ENCODE data around the gene SMIM5. TPM values are rescaled to one million over a fixed set of nuclear protein-coding genes. Genes with fewer than 3 reads are reported as not detected.
A peak's percentile ranks its signal among the peaks of the same experiment; 100 is the strongest.

The SMIM5 gene
- total RNA-seq, 1 experiment from 2014 or later = 0.24 TPM

DNA sequence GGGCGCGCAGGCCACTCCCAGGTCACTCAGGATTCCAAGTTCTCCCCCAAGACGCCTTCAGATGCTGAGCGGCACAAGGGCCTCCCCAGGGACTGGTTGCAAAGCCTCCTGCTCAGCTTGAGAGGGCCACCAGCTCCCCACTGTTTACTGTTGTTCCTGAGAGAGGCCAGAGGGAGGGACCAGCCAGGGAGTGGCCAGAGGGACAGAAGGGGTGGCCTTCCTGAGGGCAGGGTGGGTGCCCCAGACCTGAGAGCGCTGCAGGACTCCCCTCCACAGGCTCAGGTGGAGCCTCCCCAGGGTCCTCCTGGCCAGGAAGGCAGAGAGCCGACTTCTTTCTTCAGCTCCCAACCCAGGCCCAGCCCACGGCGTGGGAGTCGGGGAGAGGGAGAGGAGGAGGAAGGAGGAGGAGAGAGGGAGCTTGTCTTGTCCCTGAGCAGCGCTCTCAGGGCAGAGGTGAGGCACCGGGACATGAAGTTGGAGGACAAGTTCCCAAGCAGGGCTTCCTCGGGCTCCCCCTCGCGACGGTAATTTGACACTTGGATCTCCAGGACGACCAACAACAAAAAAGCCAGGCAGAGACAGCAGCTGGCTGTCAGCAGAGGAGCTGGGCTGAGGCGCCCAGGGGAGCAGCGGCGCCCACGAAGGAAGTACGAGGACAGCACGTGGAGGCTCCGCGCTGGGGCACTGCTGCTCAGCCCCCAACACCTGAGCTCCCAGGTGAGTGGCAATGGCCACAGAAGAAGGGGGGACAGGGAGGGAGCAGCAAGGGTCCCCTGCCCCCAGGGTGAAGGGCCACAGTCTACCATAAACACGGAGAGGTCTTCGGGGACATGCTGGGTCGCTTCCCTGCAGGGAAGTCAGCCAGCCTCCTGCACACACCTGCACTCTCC lies 497 bp downstream of the SMIM5 start:
- Histone ChIP-seq H2AK5ac (ENCODE audit: insufficient read length, low read length) (no peak overlapping the region), H2BK12ac (ENCODE audit: insufficient read length, low read depth, low read length) (no peak overlapping the region), H4K8ac (replicated peaks; ENCODE audit: insufficient read length, low read depth, low read length) (no peak overlapping the region), H2BK5ac (ENCODE audit: insufficient read length, low read length) (no peak overlapping the region), H3K14ac (ENCODE audit: insufficient read depth, low read length) (no peak overlapping the region; the same call in 1 of the 2 replicates), H3K4me1 (ENCODE audit: insufficient read depth, low read length) (no peaks in the 10 kb centered on the region; the same call in 1 of the 2 replicates), H2BK20ac (ENCODE audit: low read depth, low read length, poor library complexity, severe bottlenecking) (no peak overlapping the region), H3K9ac (ENCODE audit: extremely low read depth, insufficient read length, low read length) (no peak overlapping the region), H3K4ac (ENCODE audit: low read depth, low read length) (no peak overlapping the region), H4K20me1 (ENCODE audit: control insufficient read depth, insufficient read depth, insufficient read length) (no peaks in the 10 kb centered on the region), H3K27ac (ENCODE audit: insufficient read length, low read depth, low read length) (no peak overlapping the region), H2BK15ac (ENCODE audit: low read depth, low read length) (no peak overlapping the region), H3K27me3 (ENCODE audit: insufficient read depth, low read length) (no peaks in the 10 kb centered on the region), H2BK120ac (ENCODE audit: low read depth, low read length, poor library complexity, severe bottlenecking) (no peak overlapping the region), H3K4me2 (ENCODE audit: insufficient read depth, insufficient read length, low read length) (no peak overlapping the region), H3K18ac (ENCODE audit: insufficient read length, low read depth, low read length) (no peak overlapping the region), H3K79me1 (ENCODE audit: insufficient read depth, low read depth, low read length, poor library complexity, severe bottlenecking) (no peaks in the 10 kb centered on the region), H3K23ac (ENCODE audit: insufficient read length, low read depth, low read length) (no peak overlapping the region), H4K5ac (ENCODE audit: insufficient read length, low read depth, low read length) (no peak overlapping the region), H3K23me2 (ENCODE audit: insufficient read length, low read depth, low read length, poor library complexity, severe bottlenecking) (no peaks in the 10 kb centered on the region), H2AFZ (ENCODE audit: low read length) (no peak overlapping the region), H3T11ph (ENCODE audit: low read length) (no peak overlapping the region), H3K56ac (ENCODE audit: insufficient read length, low read depth, low read length) (no peak overlapping the region), H4K91ac (ENCODE audit: insufficient read length, low read depth, low read length) (no peak overlapping the region), H3K79me2 (ENCODE audit: insufficient read depth, low read length) (no peaks in the 10 kb centered on the region), H3K9me3 (ENCODE audit: control insufficient read depth, low read depth, low read length) (no peaks in the 10 kb centered on the region)
- H3K27ac Mint-ChIP-seq = peak overlapping the region in 2 of 3 experiments; percentile 57 to 78; a peak in 2 of 7 replicates
- peak; percentile 98 for DNase-seq
- H3K27me3 Mint-ChIP-seq (ENCODE audit: low read depth) = no peaks in the 10 kb centered on the region
- no CpG with 5 or more reads among the region's 27 CpGs for WGBS (ENCODE audit: extremely low coverage, insufficient read length, low lambda C conversion rate)
- TF ChIP-seq CTCF (conservative IDR thresholded peaks at IDR 0.05) = peak; percentile 78
- peaks cover 16 to 24% of the 10 kb centered on the region in 2 experiments for H3K4me1 Mint-ChIP-seq
- H3K9me3 Mint-ChIP-seq = no peaks in the 10 kb centered on the region
- H3K4me3 Mint-ChIP-seq = peak overlapping the region in 1 of 2 experiments; percentile 62; a peak in 3 of 5 replicates
- H3K36me3 Mint-ChIP-seq (ENCODE audit: insufficient read depth in 1 of 3, low read depth in 3 of 3) = peaks cover 0 to 7% (median 0%) of the 10 kb centered on the region in 3 experiments; a peak in 2 of 7 replicates

Measured in H9 (cell line).